Measurements from ENCODE around the gene PCBD2.

The PCBD2 gene

DNA sequence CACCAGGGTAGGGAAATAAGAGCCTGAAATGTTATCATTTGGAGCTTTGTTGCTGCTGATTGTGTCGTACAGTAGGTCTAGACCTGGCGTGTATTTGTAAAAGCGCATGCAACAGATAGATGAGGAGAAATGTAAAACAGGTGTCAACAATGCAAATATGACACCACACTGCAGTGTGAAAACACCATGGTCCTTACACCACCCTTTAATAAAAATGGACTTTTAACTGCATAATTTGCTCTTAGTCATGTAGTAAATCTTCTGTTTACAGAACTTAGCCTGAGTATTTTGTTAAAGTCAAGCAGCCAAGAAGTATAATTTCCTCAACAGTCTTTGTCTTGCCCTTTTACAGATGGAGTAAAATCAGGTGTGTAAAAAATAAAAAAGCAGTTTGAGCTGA is 13.9 kb downstream of the PCBD2 start:
- Mint-ChIP-seq H3K27ac (no peak overlapping the region), H3K4me3 (no peak overlapping the region)
- intact Hi-C loops (cut with micrococcal nuclease): no loop called here

DNA sequence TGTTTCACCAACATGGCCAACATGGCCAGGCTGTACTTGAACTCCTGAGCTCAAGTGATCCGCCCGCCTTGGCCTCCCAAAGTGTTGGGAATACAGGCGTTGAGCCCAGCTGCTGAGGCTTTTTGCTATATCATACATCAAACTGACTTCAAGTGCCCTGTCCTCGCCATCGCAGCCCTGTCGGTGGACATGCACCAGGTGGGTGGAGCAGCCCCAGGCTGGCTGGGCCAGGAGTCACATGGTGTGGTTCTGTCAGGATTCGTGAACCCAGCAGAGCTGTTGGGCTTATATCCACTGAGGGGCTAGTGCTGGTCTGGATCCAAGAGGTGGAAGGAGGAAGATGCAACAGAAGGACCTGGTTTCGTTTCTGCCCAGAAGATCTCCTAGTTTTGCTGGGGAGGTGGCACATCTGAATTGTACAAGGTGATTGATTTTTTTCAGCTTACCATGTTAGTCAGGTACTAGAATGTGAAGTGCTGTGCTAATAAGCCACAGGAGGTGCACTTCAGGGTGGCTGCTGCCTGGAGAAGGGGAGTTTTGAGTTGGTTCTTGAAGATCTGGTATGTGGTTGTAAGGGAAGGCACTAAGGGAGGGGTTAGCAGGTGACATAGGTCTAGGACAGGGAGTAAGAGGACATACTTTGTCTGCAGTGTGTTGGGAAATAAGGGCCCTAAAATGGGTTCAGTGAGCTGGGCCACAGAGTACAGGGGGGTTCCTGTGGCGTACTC is 16.1 kb downstream of the PCBD2 start:
- intact Hi-C loops (cut with micrococcal nuclease): no loop called here
- no peaks in the 10 kb centered on the region for H3K4me1 Mint-ChIP-seq (ENCODE audit: low read depth)
- H3K9me3 Mint-ChIP-seq: no peaks in the 10 kb centered on the region
- no peak overlapping the region for H3K27ac Mint-ChIP-seq
- H3K36me3 Mint-ChIP-seq (ENCODE audit: low read depth): peaks cover 9% of the 10 kb centered on the region
- no peaks in the 10 kb centered on the region for H3K27me3 Mint-ChIP-seq
- H3K4me3 Mint-ChIP-seq: no peak overlapping the region

More for the DNA sequence above, 13.9 kb downstream of the PCBD2 start:
- Mint-ChIP-seq H3K4me1 (ENCODE audit: low read depth) (no peaks in the 10 kb centered on the region), H3K9me3 (no peaks in the 10 kb centered on the region), H3K27me3 (no peaks in the 10 kb centered on the region), H3K36me3 (ENCODE audit: low read depth) (peaks cover 9% of the 10 kb centered on the region)

DNA sequence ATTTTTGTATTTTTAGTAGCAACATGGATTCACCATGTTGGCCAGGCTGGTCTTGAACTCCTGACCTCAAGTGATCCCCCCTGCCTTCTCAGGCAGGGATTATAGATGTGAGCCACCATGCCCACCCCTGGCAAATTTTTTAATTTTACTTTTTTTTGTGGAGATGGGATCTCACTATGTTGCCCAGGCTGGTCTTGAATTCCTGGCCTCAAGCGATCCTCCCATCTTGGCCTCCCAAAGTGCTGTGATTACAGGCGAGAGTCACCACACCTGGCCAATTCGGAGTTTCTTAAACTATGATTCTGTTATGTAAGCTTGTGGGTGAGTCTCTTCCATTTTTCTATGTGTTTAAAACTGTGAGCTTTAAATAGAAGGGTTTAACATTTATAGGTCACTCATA is 27.6 kb downstream of the PCBD2 start:
- no peak overlapping the region for H3K27ac Mint-ChIP-seq
- no peaks in the 10 kb centered on the region for H3K27me3 Mint-ChIP-seq
- peaks cover 20% of the 10 kb centered on the region for H3K4me1 Mint-ChIP-seq (ENCODE audit: low read depth)
- no peak overlapping the region for H3K4me3 Mint-ChIP-seq
- intact Hi-C loops (cut with micrococcal nuclease): no loop called here
- peaks cover 39% of the 10 kb centered on the region for H3K36me3 Mint-ChIP-seq (ENCODE audit: low read depth)
- H3K9me3 Mint-ChIP-seq: no peaks in the 10 kb centered on the region

DNA sequence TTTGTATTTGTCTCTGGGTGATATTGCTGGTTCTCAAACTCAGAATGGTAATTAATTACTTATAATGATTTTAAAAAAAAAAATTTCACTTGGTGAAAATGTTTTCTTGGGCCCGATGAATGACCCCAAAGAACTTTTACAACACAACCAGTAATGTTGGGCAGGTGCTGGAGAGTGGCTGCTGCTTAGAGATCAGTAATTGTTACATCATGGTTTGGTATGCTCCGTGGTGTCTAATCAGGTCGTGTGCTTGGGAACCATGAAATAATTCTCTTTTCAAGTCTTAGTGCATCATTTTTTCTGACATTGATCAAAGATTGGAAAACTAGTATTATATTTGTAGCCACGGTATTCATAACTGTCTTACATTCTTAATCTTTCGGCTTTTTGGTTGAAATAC is 29.3 kb downstream of the PCBD2 start:
- no peak overlapping the region for H3K27ac Mint-ChIP-seq

DNA sequence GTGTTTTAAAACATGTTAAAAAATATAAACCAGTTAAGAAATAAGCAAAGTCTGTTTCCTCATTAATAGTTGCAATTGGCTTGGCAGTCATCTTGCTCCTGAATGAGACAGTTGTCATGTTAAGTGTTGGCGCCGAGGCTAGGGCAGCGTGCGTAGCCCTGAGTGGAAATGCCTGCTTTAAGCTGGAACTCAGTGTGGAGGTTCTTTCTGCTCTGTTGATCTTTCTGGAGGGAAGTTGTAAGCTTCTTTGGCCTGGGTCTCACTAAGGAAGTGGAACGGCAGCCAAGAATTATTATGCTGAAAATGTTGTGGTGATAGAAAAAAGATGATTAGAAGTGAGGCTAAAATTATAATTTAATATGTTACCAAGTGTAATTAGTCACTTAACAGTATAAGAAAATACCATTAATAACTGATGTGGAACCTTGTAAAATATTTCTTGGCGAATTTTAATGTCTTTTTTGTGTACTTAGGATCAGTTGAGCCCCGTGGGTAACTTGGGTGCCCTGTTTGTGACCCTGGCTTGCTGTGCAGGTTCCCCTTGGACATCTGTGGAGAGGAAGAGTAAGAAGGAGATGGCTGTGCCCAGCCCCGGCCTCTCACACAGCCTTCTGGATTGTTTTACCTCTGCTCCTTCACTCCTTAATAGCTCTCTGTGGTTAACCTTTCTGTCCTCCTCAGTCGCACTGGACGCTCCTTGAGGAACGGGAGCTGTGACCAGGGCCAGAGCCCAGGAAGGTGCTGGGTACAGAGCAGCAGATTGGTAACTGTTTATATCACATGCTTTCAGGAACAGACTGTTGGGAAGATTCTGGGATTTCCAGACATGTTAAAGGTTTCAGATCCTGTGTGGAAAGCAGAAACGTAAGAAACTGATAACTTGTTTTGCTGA is 31.0 kb downstream of the PCBD2 start:
- Mint-ChIP-seq H3K27ac (peak overlapping the region; percentile 60), H3K4me1 (ENCODE audit: low read depth) (peaks cover 11% of the 10 kb centered on the region), H3K4me3 (no peak overlapping the region), H3K27me3 (no peaks in the 10 kb centered on the region), H3K36me3 (ENCODE audit: low read depth) (peaks cover 61% of the 10 kb centered on the region), H3K9me3 (no peaks in the 10 kb centered on the region)
- intact Hi-C loops (cut with micrococcal nuclease): no loop called here

More for the DNA sequence above, 29.3 kb downstream of the PCBD2 start:
- Mint-ChIP-seq H3K4me3 (no peak overlapping the region), H3K36me3 (ENCODE audit: low read depth) (peaks cover 52% of the 10 kb centered on the region), H3K4me1 (ENCODE audit: low read depth) (peaks cover 14% of the 10 kb centered on the region), H3K9me3 (no peaks in the 10 kb centered on the region), H3K27me3 (no peaks in the 10 kb centered on the region)
- intact Hi-C loops (cut with micrococcal nuclease): no loop called here

DNA sequence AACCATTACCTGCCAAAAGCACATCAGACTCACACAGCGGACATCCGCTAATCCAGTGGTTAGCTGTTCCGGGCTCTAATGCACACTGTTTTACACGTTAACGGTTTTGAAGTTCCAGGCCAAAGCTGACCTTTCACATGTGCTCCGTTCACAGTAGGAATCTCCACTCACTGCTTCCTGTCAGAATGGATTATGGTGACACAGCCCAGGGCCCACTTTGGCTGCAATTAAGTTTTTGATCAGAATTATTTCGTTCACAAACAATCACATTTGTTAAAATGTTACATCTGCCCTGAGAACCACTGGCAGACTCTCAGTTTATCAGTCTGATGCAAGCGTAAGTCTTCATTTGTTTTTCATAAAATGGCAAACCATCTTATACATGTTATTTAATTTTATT is 32.6 kb downstream of the PCBD2 start:
- Mint-ChIP-seq H3K4me1 (ENCODE audit: low read depth) (peaks cover 11% of the 10 kb centered on the region), H3K4me3 (no peak overlapping the region), H3K9me3 (no peaks in the 10 kb centered on the region), H3K27ac (no peak overlapping the region), H3K27me3 (no peaks in the 10 kb centered on the region), H3K36me3 (ENCODE audit: low read depth) (peaks cover 63% of the 10 kb centered on the region)
- intact Hi-C loops (cut with micrococcal nuclease): no loop called here

DNA sequence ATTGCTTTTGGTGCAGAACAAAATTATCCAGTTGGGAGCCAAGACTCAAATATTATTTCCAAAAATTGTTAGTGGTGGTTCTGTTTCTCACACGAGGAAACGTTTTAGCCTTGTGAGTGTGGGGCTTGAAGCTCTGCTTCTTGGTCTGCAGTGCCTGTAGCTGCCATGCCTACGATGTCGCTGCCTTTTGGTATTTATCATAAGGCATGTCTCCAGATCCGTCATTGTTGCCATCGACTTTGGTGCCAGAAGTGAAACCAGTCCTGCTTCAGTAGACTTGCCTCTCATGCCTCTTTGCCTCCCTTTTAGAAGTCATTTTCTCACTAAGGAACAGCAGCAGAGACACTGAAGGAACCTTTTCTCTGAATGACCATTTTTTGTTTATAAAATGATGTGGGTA is 33.1 kb downstream of the PCBD2 start:
- H3K4me3 Mint-ChIP-seq: no peak overlapping the region
- H3K27ac Mint-ChIP-seq: no peak overlapping the region
- H3K27me3 Mint-ChIP-seq: no peaks in the 10 kb centered on the region
- H3K4me1 Mint-ChIP-seq (ENCODE audit: low read depth): peaks cover 11% of the 10 kb centered on the region
- peaks cover 60% of the 10 kb centered on the region for H3K36me3 Mint-ChIP-seq (ENCODE audit: low read depth)
- H3K9me3 Mint-ChIP-seq: no peaks in the 10 kb centered on the region
- intact Hi-C loops (cut with micrococcal nuclease): no loop called here

DNA sequence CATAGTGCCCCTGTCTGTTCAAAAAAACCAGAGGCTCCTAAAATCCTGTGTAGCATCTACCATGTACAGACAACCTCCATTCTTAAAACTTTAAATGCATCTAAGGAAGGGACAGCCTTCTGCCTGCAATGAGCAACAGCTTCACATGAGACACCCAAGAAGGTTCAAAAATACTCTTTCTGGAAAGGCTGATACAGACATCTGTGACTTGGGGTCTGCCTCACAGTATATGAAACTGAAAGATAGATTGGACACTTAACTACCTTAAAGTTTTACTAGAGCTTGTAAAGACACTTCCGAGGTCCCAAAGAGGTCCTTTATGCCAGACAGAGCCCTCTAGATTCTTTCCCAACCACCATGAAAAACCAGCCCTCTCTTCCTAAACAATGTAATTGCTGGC is 34.6 kb downstream of the PCBD2 start:
- no peak overlapping the region for H3K4me3 Mint-ChIP-seq

DNA sequence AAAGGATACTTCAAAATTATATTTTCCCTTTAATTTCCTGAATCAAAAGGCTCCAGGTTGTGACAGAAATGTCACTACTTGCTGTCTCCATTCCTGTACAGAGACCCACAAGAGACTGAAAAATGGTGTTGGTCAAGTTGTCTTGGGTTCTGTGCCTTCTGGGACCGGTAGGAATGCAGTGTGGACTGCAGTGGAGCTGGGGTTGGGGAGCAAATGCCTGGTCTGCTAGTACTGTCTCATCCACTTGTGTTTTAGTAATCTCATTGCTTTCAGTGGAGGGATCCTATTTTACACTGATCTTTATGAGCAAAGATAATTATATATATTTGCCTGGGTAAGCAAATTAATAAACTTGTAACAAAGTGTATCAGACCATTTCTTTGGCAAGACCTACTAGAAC is 38.6 kb downstream of the PCBD2 start:
- Mint-ChIP-seq H3K4me1 (ENCODE audit: low read depth) (peaks cover 5% of the 10 kb centered on the region), H3K4me3 (no peak overlapping the region), H3K27me3 (no peaks in the 10 kb centered on the region)

More for the DNA sequence above, 34.6 kb downstream of the PCBD2 start:
- H3K27ac Mint-ChIP-seq: no peak overlapping the region
- H3K36me3 Mint-ChIP-seq (ENCODE audit: low read depth): peaks cover 52% of the 10 kb centered on the region
- H3K27me3 Mint-ChIP-seq: no peaks in the 10 kb centered on the region
- H3K9me3 Mint-ChIP-seq: no peaks in the 10 kb centered on the region
- intact Hi-C loops (cut with micrococcal nuclease): no loop called here
- H3K4me1 Mint-ChIP-seq (ENCODE audit: low read depth): peaks cover 13% of the 10 kb centered on the region

DNA sequence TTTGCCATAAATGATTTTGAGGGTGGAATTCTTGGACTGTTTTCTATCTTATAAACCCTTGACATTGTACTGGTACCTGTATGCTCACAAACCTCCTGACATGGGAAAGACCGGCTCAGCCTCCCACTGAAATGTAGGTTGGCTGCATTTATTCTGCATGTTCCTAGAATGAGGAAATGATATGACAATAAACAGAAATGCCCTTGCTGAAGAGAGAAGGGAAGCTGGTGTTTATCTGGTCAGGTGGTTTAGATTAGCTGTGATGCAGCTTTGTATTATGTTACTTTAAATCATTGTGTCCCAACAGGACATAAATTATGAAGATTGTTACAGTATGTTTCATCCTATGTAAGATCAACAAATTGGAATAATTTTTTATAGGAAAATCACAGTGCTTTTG is 39.7 kb downstream of the PCBD2 start:
- no peak overlapping the region for H3K27ac Mint-ChIP-seq
- H3K9me3 Mint-ChIP-seq: no peaks in the 10 kb centered on the region
- no peak overlapping the region for H3K4me3 Mint-ChIP-seq
- H3K27me3 Mint-ChIP-seq: no peaks in the 10 kb centered on the region
- intact Hi-C loops (cut with micrococcal nuclease): no loop called here
- peaks cover 10% of the 10 kb centered on the region for H3K4me1 Mint-ChIP-seq (ENCODE audit: low read depth)
- H3K36me3 Mint-ChIP-seq (ENCODE audit: low read depth): peaks cover 19% of the 10 kb centered on the region

More for the DNA sequence above, 38.6 kb downstream of the PCBD2 start:
- Mint-ChIP-seq H3K36me3 (ENCODE audit: low read depth) (peaks cover 26% of the 10 kb centered on the region), H3K9me3 (no peaks in the 10 kb centered on the region), H3K27ac (no peak overlapping the region)
- intact Hi-C loops (cut with micrococcal nuclease): no loop called here

DNA sequence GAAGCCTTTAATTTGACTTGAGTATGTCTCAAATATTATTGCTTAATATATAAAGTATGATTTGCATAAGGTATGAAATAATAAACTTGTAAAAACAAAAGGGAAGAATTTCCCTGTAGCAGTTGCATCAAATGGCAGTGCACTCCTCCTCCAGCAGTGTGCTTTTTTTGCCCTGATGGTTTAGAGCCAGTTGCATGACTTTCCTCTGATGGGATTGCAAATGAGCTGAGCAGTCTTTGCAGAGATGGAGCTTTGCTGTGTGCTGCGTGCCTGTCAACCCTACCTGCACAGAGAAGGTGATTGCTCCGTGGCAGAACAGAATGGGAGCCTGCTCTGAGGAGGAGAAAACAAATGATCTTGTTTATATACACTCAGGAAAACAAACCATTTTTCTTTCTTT is 40.1 kb downstream of the PCBD2 start:
- no peak overlapping the region for H3K27ac Mint-ChIP-seq
- intact Hi-C loops (cut with micrococcal nuclease): no loop called here
- no peaks in the 10 kb centered on the region for H3K9me3 Mint-ChIP-seq
- H3K36me3 Mint-ChIP-seq (ENCODE audit: low read depth): peaks cover 15% of the 10 kb centered on the region
- peaks cover 10% of the 10 kb centered on the region for H3K4me1 Mint-ChIP-seq (ENCODE audit: low read depth)
- H3K4me3 Mint-ChIP-seq: no peak overlapping the region
- H3K27me3 Mint-ChIP-seq: no peaks in the 10 kb centered on the region

DNA sequence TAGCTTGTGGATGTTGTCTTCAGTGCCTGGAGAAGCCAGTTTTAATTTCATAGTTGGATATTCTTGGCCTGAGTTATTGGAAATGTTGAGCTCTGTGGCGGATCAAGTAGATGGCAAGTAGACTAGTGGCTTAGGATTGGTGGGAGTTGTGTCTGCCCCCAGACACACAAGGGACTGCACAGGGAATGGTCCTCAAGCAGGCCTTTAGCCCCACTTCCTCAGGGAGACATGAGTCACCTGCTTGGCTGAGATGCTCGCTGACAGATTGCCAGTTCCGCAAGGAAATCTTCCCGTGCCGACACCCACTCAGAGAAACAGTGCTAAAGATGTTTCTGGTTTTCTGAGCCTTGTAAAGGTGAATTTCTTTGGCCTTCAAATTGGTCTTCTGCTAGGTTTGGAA is 44.0 kb downstream of the PCBD2 start:
- Mint-ChIP-seq H3K27ac (no peak overlapping the region), H3K4me3 (no peak overlapping the region), H3K9me3 (peaks cover 2% of the 10 kb centered on the region), H3K4me1 (ENCODE audit: low read depth) (peaks cover 10% of the 10 kb centered on the region), H3K27me3 (no peaks in the 10 kb centered on the region), H3K36me3 (ENCODE audit: low read depth) (peaks cover 7% of the 10 kb centered on the region)
- intact Hi-C loops (cut with micrococcal nuclease): no loop called here

DNA sequence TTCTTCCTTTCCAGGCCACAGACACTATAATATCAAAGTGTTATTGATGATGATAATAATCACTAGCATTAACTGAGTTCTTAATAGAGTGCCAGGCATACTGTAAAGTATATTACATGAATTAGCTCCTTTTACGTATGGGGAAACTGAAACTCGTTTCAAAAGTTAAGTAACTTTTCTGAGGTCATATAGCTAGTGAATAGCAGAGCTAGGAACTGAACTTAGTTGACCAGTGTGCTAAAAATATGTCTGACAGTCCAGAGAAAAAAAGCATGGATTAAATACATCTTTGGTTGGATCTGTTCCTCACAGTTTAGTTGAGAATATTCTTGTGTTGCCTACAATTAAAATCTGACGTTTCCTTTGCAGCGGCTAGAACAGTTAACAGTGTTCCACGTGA is 44.4 kb downstream of the PCBD2 start:
- H3K36me3 Mint-ChIP-seq (ENCODE audit: low read depth): peaks cover 11% of the 10 kb centered on the region

DNA sequence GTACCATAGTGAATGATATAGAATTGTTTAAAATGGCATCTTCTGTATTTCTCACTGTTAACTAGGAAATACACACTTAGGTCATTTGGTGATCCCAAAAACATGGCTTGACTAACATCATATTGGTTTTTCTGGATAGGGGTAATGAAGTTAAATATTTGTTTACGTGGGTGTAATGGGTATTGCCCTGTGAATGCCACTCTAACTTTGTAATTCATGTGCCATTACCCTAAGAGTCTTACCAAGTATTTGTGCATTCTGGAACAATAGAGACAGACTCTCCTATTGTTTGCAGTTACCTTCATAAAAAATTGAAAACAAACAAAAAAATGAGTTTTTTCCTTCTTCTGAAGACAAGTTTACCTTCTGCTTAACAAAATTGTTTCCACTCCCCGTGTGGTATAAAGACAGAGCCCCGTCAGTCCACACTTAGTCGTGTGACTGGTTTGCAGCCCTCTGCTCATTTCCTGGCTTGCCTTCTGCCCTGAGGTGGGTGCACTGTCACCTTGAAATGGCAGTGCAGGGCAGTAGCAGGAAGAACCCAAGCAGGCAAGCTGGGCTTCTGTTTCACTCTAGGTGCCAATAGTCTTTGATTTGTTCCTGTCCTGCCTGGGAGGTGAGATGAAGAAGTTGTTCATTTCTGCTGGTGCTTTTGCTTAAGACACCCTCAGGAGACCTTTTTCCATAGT is 53.1 kb downstream of the PCBD2 start:
- H3K36me3 Mint-ChIP-seq (ENCODE audit: low read depth): peaks cover 57% of the 10 kb centered on the region
- intact Hi-C loops (cut with micrococcal nuclease): no loop called here
- H3K9me3 Mint-ChIP-seq: peaks cover 9% of the 10 kb centered on the region
- H3K27ac Mint-ChIP-seq: no peak overlapping the region
- no peaks in the 10 kb centered on the region for H3K4me1 Mint-ChIP-seq (ENCODE audit: low read depth)
- no peak overlapping the region for H3K4me3 Mint-ChIP-seq
- no peaks in the 10 kb centered on the region for H3K27me3 Mint-ChIP-seq

More for the DNA sequence above, 44.4 kb downstream of the PCBD2 start:
- intact Hi-C loops (cut with micrococcal nuclease): no loop called here
- no peaks in the 10 kb centered on the region for H3K27me3 Mint-ChIP-seq
- H3K4me3 Mint-ChIP-seq: no peak overlapping the region
- peaks cover 6% of the 10 kb centered on the region for H3K9me3 Mint-ChIP-seq
- no peak overlapping the region for H3K27ac Mint-ChIP-seq
- H3K4me1 Mint-ChIP-seq (ENCODE audit: low read depth): peaks cover 10% of the 10 kb centered on the region

Measured in dendritic cell treated with granulocyte-macrophage colony-stimulating factor and Interleukin-4, amounts not matched to agents 40 ng/mL and 50 ng/mL, for 4 days (primary cell).